Anterior cingulate cortex (tissue), 58 donors: ENCODE measurements around the gene EPHA2.
"Not testable (repeated sequence)": the region's sequence is repeated elsewhere in the genome, so short reads cannot be mapped to it uniquely, and the experiment has no call there.

Experiments used
- DNase-seq, 58 donors: peaks; one replicate each; lab custom pipeline; 2025; lab: John Stamatoyannopoulos, UW

EPHA2 gene

GRCh38 chr1:16109571-16109970, 46.3 kb downstream of the EPHA2 start:
- no peak for DNase-seq

GRCh38 chr1:16107039-16107438, 48.8 kb downstream of the EPHA2 start:
- DNase-seq = not testable (repeated sequence)

- DNase-seq = no peak
Observed at GRCh38 chr1:16101623-16102022, 54.2 kb downstream of the EPHA2 start.

GRCh38 chr1:16099412-16099811, 56.5 kb downstream of the EPHA2 start:
- DNase-seq = no peak

- DNase-seq = no peak
Observed at GRCh38 chr1:16095447-16095846, 60.4 kb downstream of the EPHA2 start.

GRCh38 chr1:16094453-16095158, 61.3 kb downstream of the EPHA2 start:
- DNase-seq = no peak

GRCh38 chr1:16093611-16094010, 62.3 kb downstream of the EPHA2 start:
- DNase-seq = no peak

GRCh38 chr1:16092923-16093511, 62.9 kb downstream of the EPHA2 start:
- no peak for DNase-seq

GRCh38 chr1:16092097-16092922, 63.6 kb downstream of the EPHA2 start:
- no peak for DNase-seq

GRCh38 chr1:16091296-16091695, 64.6 kb downstream of the EPHA2 start:
- no peak for DNase-seq

GRCh38 chr1:16090076-16090826, 65.6 kb downstream of the EPHA2 start:
- DNase-seq = no peak

GRCh38 chr1:16088996-16089395, 66.9 kb downstream of the EPHA2 start:
- no peak for DNase-seq

- DNase-seq = no peak
Observed at GRCh38 chr1:16088351-16088911, 67.4 kb downstream of the EPHA2 start.

- no peak for DNase-seq
Observed at GRCh38 chr1:16087733-16088132, 68.1 kb downstream of the EPHA2 start.

GRCh38 chr1:16085522-16085921, 70.3 kb downstream of the EPHA2 start:
- DNase-seq = no peak

GRCh38 chr1:16083486-16083885, 72.4 kb downstream of the EPHA2 start:
- DNase-seq = no peak

GRCh38 chr1:16082283-16083038, 73.4 kb downstream of the EPHA2 start:
- DNase-seq = peak in 5 of 58 donors; percentile 21 to 40 (median 26)

GRCh38 chr1:16081636-16082035, 74.2 kb downstream of the EPHA2 start:
- DNase-seq = no peak

GRCh38 chr1:16080422-16081150, 75.3 kb downstream of the EPHA2 start:
- no peak for DNase-seq
